HG03558 (cell line): ENCODE results near the gene PCDHGB2.
"Not testable (repeated sequence)": the region's sequence is repeated elsewhere in the genome, so short reads cannot be mapped to it uniquely, and the experiment has no call there.

Experiments used
- ATAC-seq: cut with Tn5 transposase; IDR thresholded peaks from one replicate; pipeline ENCODE4 v1.9.1; 2021; ENCODE audit warnings: moderate number of reproducible peaks; ENCODE audit not compliant: unreplicated experiment; ENCODE audit errors: extremely low read depth

The PCDHGB2 gene

GRCh38 chr5:141382469-141383294 is 22.9 kb downstream of the PCDHGB2 start, which contains the start of gene PCDHGA7:
PCDHGA7 (plus strand) TSS chr5:141382742; CDS start chr5:141382900, 158 bp downstream.
- no peak for ATAC-seq

DNA sequence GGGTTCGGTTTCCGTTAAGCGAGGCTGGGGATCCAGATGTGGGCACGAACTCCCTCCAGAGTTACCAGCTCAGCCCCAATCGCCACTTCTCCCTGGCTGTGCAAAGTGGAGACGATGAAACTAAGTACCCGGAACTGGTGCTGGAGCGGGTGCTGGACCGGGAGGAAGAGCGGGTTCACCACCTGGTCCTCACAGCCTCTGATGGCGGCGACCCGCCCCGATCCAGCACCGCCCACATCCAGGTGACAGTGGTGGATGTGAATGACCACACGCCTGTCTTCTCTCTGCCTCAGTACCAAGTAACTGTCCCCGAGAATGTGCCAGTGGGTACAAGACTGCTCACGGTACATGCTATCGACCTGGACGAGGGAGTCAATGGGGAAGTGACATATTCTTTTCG is 23.6 kb downstream of the PCDHGB2 start:
- ATAC-seq: no peak

DNA sequence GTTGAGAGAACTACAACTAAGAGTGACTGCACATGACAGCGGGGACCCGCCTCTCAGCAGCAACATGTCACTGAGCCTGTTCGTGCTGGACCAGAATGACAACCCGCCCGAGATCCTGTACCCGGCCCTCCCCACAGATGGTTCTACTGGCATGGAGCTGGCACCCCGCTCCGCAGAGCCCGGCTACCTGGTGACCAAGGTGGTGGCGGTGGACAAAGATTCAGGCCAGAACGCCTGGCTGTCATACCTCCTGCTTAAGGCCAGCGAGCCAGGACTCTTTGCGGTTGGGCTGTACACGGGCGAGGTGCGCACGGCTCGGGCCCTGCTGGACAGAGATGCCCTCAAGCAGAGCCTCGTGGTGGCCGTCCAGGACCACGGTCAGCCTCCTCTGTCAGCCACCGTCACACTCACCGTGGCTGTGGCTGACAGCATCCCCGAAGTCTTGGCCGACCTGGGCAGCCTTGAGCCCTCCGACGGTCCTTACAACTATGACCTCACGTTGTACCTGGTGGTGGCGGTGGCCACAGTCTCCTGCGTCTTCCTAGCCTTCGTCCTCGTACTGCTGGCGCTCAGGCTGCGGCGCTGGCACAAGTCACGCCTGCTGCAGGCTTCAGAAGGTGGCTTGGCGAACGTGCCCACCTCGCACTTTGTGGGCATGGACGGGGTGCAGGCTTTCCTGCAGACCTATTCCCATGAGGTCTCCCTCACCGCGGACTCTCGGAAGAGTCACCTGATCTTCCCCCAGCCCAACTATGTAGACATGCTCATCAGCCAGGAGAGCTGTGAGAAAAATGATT is 24.9 kb downstream of the PCDHGB2 start:
- no peak for ATAC-seq

GRCh38 chr5:141387557-141388311 is 27.9 kb downstream of the PCDHGB2 start, which contains the start of gene PCDHGB4:
PCDHGB4 (plus strand) TSS chr5:141387698; CDS start chr5:141387885, 187 bp downstream.
- ATAC-seq: not testable (repeated sequence)

DNA sequence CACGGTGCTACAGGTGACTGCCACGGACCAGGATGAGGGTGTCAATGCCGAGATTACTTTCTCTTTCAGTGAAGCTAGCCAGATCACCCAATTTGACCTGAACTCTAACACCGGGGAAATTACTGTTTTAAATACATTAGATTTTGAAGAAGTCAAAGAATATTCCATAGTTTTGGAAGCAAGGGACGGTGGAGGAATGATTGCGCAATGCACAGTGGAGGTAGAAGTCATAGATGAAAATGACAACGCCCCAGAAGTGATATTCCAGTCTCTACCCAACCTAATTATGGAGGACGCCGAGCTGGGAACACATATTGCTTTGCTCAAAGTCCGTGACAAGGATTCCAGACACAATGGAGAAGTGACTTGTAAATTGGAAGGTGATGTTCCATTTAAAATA is 28.9 kb downstream of the PCDHGB2 start:
- no peak for ATAC-seq

DNA sequence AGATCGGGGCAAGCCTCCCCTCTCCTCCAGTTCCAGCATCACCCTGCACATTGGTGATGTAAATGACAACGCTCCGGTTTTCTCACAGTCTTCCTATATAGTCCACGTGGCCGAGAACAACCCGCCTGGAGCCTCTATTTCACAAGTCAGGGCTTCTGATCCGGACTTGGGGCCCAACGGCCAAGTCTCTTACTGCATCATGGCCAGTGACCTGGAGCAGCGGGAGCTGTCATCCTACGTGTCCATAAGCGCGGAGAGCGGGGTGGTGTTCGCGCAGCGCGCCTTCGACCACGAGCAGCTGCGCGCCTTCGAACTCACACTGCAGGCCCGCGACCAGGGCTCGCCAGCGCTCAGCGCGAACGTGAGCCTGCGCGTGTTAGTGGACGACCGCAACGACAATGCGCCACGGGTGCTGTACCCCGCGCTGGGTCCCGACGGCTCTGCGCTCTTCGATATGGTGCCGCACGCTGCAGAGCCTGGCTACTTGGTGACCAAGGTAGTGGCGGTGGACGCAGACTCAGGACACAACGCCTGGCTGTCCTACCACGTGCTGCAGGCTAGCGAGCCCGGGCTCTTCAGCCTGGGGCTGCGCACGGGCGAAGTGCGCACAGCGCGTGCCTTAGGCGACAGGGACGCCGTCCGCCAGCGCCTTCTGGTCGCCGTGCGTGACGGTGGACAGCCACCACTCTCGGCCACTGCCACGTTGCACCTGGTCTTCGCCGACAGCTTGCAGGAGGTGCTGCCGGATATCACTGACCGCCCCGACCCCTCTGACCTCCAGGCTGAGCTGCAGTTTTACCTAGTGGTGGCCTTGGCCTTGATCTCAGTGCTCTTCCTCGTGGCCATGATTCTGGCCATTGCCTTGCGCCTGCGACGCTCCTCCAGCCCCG is 29.6 kb downstream of the PCDHGB2 start:
- no peak for ATAC-seq

DNA sequence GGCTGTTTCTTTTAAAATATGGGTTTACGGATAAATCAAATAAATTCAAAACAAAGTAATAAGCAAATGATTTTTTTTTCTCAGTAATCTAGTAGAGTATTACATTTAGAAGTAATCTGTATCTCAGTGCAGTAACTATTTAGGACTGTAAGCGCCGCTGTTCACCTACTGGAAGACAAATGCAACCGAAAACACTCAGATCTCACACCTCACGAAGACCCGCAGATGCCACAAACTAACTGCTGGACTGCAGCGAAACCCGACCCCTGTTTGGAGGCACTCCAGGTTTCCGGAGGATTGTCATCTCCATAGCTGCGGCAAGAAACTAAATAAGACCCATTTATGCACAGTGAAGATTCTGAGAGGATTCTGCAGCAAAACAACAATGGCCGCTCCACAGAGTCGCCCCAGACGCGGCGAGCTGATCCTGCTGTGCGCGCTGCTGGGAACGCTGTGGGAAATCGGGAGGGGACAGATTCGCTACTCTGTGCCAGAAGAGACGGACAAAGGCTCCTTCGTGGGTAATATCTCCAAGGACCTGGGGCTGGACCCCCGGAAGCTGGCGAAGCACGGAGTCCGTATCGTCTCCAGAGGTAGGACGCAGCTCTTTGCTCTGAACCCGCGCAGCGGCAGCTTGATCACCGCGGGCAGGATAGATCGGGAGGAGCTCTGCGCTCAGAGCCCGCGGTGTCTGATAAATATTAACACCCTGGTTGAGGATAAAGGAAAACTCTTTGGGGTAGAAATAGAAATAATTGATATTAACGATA is 32.8 kb downstream of the PCDHGB2 start, which contains the start of gene PCDHGA8:
TSS of gene PCDHGA8 (plus strand) at position 205 of the 770 bp plus-strand sequence. CDS start at position 386, 181 bp downstream.
- no peak for ATAC-seq

DNA sequence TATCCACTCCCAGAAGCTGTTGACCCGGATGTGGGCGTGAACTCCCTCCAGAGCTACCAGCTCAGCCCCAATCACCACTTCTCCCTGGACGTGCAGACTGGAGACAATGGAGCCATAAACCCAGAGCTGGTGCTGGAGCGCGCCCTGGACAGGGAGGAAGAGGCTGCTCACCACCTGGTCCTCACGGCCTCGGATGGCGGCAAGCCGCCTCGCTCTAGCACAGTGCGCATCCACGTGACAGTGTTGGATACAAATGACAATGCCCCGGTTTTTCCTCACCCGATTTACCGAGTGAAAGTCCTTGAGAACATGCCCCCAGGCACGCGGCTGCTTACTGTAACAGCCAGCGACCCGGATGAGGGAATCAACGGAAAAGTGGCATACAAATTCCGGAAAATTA is 33.5 kb downstream of the PCDHGB2 start:
- ATAC-seq: no peak

- ATAC-seq: not testable (repeated sequence)
Measured at GRCh38 chr5:141394401-141395187, 34.8 kb downstream of the PCDHGB2 start.

DNA sequence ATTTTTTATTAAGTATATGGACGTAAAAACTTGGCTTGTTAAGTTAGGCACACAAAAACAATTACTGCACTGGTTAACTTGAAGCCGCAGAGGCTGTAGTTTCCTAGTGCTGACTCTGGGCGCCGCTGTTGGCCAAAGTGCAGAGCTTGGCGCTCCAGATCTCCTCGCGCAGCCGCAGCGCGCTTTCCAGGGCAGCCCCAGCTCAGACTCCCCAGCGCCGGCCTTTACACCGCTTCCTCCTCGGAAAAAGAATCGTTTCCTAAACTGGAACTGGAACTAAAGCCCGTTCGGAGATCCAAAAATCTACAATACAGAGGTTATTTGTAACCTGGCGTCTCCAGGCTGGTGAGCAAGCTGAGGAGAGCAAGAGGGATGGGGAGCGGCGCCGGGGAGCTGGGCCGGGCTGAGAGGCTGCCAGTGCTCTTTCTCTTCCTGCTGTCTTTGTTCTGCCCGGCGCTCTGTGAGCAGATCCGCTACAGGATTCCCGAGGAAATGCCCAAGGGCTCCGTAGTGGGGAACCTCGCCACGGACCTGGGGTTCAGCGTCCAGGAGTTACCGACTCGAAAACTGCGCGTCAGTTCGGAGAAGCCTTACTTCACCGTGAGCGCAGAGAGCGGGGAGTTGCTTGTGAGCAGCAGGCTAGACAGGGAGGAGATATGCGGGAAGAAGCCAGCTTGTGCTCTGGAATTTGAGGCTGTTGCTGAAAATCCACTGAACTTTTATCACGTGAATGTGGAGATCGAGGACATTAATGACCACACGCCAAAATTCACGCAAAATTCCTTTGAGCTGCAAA is 38.2 kb downstream of the PCDHGB2 start, which contains the start of gene PCDHGB5:
TSS of gene PCDHGB5 (plus strand) at position 192 of the 796 bp plus-strand sequence. CDS start at position 373, 181 bp downstream.
- not testable (repeated sequence) for ATAC-seq

GRCh38 chr5:141398608-141399007 is 38.8 kb downstream of the PCDHGB2 start:
- no peak for ATAC-seq

DNA sequence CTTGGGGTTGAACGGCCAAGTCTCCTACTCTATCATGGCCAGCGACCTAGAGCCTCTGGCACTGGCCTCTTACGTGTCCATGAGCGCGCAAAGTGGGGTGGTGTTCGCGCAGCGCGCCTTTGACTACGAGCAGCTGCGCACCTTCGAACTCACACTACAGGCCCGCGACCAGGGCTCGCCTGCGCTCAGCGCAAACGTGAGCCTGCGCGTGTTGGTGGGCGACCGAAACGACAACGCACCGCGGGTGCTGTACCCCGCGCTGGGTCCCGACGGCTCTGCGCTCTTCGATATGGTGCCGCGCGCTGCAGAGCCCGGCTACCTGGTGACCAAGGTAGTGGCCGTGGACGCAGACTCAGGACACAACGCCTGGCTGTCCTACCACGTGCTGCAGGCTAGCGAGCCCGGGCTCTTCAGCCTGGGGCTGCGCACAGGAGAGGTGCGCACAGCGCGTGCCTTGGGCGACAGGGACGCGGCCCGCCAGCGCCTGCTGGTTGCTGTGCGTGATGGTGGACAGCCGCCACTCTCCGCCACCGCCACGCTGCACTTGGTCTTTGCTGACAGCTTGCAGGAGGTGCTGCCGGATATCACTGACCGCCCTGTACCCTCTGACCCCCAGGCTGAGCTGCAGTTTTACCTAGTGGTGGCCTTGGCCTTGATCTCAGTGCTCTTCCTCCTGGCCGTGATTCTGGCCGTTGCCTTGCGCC is 39.9 kb downstream of the PCDHGB2 start:
- no peak for ATAC-seq

GRCh38 chr5:141402553-141403243 is 42.9 kb downstream of the PCDHGB2 start, which contains the start of gene PCDHGA9:
PCDHGA9 (plus strand) TSS chr5:141402778; CDS start chr5:141402953, 175 bp downstream.
- ATAC-seq: no peak

DNA sequence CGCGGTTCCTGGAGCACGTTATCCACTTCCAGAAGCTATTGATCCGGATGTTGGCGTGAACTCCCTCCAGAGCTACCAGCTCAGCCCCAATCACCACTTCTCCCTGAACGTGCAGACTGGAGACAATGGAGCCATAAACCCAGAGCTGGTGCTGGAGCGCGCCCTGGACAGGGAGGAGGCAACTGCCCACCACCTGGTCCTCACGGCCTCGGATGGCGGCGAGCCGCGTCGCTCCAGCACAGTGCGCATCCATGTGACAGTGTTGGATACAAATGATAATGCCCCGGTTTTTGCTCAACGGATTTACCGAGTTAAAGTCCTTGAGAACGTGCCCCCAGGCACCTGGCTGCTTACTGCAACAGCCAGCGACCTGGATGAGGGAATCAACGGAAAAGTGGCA is 43.6 kb downstream of the PCDHGB2 start:
- ATAC-seq: no peak

DNA sequence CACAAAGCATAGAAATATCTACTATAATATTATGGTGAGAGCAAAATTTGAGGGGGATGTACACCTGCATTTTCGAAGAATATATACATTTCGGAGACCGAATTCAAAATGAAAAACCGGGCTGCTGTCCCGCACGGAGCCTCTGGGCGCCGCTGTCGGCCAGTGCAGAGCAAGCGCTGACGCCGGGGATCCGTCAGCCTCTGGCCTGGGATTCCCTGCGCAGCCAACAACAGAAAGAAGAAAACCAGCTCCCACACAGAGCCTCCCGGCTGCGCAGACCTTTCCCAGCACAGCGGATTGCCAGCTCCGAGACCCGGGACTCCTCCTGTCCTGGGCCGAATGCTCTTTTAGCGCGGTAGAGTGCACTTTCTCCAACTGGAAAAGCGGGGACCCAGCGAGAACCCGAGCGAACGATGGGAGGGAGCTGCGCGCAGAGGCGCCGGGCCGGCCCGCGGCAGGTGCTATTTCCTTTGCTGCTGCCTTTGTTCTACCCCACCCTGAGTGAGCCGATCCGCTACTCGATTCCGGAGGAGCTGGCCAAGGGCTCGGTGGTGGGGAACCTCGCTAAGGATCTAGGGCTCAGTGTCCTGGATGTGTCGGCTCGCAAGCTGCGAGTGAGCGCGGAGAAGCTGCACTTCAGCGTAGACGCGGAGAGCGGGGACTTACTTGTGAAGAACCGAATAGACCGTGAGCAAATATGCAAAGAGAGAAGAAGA is 48.2 kb downstream of the PCDHGB2 start, which contains the start of gene PCDHGB6:
TSS of gene PCDHGB6 (plus strand) at position 232 of the 716 bp plus-strand sequence. CDS start at position 414, 182 bp downstream.
- not testable (repeated sequence) for ATAC-seq
